Measurements from ENCODE around the gene KIRREL2.
A peak's percentile ranks its signal among the peaks of the same experiment; 100 is the strongest.
"Not testable (repeated sequence)": the region's sequence is repeated elsewhere in the genome, so short reads cannot be mapped to it uniquely, and the experiment has no call there.

KIRREL2 gene

GRCh38 chr19:35856546-35857149 is at the start of gene KIRREL2:
TSS of gene KIRREL2 (plus strand) at chr19:35856911. CDS start at chr19:35857120, 209 bp downstream.
- FAIRE-seq, result no peak

- FAIRE-seq, result no peak
Measured at GRCh38 chr19:35807633-35808032, 49.1 kb upstream of the KIRREL2 start.

- FAIRE-seq, result no peak
Measured at GRCh38 chr19:35811317-35812219, 45.1 kb upstream of the KIRREL2 start.

DNA sequence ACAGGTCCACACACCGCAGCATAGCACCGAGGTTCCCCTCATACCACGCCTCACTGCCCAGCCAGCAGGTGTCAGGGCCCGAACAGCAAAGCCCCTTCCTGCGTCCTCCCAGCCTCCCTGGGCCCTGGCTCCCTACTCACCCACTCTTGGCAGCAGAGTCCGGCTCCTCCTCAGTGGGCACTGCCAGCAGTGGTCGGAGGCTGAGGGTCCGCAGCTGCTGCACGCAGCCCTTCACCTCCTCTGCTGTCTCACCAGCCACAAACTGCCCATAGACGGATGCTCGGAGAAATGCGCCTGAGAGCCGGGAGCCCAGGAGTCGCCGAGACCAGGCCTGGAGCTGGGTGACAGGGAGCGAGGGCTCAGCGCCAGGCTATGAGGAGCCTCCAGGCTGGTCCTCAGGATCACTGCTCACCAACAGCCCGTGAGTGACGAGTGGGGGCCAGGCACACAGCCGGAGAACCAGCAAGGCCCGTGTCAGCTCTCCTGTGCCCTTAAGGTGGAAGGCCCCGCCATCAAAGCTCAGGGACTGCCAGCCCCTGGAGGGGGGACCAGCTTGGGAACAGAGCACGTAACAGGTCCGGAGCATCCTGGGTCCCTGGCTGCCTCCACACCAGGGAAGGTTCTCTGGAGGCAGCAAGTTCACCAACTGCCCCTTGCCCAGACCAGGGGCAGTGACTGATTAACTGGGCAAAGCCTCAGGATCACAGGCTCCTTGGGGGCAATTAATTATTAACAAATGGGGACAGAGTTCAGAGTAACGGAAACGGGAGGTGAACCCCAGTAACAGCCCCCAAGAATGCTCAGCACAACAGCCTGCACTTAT is 44.3 kb upstream of the KIRREL2 start, which contains the start of gene PRODH2:
Gene PRODH2, minus strand, starts transcription at position 626 of the 823 bp plus-strand sequence. Its CDS starts 40 bp downstream, at position 586.
- no peak for FAIRE-seq

DNA sequence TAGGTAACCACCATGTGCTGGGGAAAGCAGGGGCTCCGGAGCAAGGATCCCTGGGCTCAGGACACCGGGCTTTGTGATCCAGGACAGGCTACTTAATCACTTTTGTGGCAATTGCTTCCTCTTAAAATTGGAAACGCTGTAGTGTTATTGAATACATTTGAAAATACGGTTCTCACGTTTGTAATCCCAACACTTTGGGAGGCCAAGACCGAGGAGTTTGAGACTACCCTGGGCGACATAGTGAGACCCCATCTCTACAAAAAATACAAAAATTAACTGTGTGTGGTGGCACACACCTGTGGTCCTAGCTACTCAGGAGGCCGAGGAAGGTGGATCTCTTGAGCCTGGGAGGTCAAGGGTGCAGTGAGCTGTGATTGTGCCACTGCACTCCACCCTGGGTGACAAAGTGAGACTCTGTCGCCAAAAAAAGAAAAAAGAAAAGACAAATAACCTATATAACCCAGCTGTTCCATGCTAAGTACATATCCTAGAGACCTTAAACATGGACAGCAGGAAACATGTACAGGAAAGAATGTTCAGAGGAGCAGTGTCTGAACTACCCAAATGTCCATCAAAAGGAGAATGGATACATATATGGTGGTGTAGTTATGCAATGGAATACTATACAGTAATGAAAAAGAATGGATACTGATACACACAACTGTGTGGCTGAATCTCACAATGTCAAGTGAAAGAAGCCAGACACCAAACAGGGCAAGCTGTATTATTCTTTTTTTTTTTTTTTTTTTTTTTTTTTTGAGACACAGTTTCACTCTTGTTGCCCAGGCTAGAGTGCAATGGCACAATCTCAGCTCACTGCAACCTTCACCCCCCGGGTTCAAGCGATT is 43.4 kb upstream of the KIRREL2 start:
- no peak for FAIRE-seq

DNA sequence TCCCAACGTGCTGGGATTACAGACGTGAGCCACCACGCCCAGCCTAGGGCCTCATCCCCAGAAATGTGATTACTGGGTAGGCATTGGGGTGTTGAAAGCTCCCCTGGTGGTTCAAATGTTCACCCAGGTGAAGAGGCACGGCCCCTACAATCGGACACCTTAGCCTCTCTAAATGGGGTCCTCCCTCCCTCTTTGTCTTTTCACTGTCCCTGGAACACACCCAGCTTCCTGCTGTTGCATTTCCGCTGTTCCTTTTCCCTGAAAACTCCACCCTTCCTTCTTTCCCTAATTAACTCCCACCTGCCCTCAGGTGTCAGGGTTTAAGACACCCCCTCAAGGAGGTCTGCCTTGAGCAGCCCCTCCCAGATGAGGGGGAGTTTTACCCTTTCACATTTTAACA is 40.4 kb upstream of the KIRREL2 start:
- FAIRE-seq, result no peak

DNA sequence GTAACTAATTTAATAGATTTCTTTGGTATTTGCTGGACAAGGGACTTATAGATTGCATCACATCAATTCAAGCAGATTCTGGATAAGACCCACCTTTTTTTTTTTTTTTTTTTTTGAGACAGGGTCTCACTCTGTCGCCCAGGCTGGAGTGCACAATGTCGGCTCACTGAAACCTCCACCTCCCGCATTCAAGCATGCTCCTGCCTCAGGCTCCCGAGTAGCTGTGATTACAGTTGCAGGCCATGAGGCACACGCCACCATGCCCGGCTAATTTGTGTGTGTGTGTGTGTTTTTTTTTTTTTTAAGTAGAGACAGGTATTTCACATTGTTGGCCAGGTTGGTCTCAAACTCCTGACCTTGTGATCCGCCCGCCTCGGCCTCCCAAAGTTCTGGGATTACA is 39.9 kb upstream of the KIRREL2 start:
- no peak for FAIRE-seq

- no peak for FAIRE-seq
Measured at GRCh38 chr19:35818445-35818844, 38.3 kb upstream of the KIRREL2 start.

- no peak for FAIRE-seq
Measured at GRCh38 chr19:35822579-35822978, 34.1 kb upstream of the KIRREL2 start.

DNA sequence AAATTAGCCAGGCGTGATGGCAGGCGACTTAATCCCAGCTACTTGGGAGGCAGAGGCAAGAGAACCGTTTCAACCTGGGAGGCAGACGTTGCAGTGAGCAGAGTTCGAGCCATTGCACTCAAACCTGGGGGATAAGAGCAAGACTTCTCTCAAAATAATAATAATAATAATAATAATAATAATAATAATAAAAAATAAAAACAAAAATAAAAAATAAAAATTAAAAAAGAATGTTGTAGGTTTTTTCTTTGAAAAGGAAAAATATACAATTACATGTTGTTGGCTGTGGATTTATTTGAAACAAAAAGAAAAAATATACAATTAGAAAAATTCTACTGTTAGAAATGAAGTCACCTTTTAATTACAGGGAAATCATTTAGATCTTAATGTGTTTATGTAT is 32.6 kb upstream of the KIRREL2 start:
- FAIRE-seq, result peak; percentile 42

DNA sequence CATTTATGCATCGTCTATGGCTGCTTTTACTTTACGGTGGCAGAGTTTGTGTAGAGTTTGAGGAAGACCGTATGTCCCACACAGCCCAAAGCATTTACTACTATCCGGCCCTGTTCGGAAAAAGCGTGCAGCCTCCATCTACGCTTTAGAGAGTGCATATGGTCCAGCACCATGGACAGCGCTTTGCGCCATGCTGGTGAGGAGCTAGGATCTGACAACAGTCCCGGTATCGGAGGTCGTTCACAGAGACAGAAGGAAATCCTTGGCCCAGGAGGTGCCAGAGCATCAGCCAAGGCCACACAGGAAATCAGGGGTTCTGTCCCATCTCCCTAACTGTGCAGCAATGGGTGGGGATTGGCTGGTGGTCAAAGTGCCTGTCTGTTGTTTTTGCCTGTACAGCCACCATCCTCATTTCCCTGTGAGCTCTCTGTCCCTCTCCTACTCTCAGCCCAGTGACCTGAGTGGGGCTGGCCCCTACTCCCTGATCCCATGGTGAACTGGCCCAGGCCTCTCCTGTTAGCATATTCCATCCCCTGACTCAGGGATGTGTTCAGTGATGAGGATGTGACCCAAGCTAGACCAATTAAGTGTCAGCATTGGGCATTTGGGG is 27.9 kb upstream of the KIRREL2 start:
- FAIRE-seq, result no peak

DNA sequence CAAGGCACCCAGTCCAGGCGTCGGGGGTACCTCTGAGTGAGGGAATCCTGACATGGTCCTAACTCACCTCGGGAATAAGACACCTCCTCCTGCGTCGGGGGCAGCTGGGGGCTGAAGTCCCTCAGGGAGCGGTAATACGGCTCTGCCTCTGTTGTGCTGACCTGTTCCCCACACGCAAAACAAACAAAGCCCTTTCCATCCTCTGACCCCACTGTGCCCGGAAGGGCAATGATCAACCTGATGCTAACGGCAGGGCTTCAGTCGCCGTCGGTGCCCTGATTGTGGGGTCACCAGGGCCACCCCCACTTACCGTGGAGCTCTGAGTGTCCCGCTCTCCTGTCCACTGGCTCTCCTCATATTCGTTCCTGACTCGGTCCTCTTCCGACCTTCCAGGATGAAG is 25.7 kb upstream of the KIRREL2 start:
- FAIRE-seq, result no peak

DNA sequence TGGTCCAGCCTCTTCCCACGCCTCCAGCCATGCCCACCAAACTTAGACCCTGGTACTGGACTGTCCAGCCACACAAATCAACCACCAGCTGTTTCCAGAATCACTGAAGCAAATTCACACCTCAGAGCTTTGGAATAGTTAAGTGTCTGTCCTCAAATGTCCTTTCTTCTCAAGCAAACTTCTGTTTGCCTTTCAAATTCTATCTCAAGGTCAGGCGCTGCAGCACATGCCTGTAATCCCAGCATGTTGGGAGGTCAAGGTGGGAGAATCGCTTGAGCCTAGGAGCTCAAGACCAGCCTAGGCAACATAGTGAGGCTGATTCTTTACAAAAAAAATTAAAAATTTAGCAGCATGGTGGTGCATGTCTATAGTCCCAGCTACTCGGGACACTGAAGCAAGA is 24.7 kb upstream of the KIRREL2 start:
- no peak for FAIRE-seq

DNA sequence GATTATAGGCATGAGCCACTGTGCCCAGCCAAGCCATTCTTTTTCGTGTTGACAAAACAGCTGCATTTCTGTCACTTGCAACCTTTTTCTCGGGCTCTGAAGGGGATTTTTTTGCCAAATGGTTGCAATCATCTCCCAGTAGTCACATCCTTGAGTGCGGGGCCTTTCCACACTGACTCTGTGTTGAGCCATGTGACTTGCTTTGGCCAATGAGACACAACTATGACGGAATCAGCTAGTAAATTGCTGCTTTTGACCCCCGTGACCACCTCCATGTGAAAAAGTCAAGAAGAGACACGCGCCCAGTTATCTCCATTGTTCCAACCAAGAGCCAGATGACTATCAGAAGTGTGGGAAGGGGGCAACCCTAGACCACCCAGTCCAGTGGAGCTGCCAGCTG is 22.7 kb upstream of the KIRREL2 start:
- FAIRE-seq, result no peak

- FAIRE-seq, result not testable (repeated sequence)
Measured at GRCh38 chr19:35836096-35836495, 20.6 kb upstream of the KIRREL2 start.

DNA sequence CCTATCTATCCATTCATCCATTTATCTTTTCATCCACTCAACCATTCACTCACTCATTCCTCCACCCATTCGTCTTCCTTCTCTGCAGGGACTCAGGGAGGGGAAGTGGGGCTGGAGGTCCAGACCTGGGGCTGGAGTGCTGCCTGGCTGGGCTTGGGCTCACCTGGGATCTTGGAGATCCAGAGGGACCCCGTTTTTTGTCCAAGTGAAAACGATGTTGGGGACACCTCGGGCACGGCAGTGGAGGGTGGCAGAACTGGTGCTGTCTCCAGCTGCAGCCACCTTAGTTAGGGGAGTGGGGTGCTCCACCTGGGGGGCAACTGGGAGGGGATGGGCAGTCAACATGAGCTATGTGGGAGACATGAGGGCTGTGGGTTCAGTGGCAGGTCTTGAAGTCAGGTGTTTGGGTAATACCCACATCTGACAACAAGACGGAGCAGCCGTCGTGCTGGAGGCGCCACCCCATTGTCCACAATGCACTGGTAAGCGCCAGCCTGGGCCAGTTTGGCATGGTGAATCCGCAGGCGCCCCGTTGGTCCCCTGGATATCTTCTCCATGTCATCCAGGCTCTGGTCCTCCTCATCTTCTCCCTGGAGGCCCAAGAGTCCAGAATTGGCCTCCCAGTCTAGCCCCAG is 14.6 kb upstream of the KIRREL2 start:
- FAIRE-seq, result no peak

- no peak for FAIRE-seq
Measured at GRCh38 chr19:35842666-35843272, 13.9 kb upstream of the KIRREL2 start.

- FAIRE-seq, result no peak
Measured at GRCh38 chr19:35843676-35844481, 12.8 kb upstream of the KIRREL2 start.

DNA sequence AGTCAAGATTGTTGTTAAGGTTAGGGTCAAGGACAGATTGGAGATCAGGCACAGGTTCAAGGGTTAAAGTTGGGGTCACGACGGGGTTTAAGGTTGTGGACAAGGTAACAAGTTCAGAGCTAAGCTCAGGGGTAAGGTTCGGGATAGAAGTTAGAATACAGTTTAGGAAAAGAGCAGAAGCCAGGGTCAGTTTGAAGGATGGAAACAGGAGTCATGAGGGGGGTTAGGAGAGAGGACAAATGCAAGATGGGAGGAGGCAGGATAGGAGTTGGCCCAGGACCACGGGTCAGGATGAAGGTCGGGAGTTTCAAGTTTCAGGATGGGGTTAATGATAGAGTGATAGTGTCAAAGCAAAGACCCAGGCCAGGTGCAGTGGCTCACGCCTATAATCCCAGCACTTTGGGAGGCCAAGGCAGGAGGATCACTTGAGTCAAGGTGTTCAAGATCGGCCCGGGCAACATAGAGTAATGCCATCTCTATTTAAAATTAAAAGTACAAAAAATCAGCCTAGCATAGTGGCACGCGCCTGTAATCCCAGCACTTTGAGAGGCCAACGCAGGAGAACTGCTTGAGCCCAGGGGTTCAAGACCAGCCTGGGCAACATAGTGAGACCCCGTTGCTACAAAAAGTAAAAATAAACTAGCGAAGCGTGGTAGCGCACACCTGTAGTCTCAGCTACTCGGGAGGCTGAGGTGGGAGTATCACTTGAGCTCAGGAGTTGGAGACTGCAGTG is 12.1 kb upstream of the KIRREL2 start:
- FAIRE-seq, result no peak
